WTC11 (cell line): ENCODE measurements around the gene CDIP1. TPM values are rescaled to one million over a fixed set of nuclear protein-coding genes. Genes with fewer than 3 reads are reported as not detected.
A peak's percentile ranks its signal among the peaks of the same experiment; 100 is the strongest.

Experiments
- ATAC-seq: fragments of 200-7000 bp; cut with Tn5 transposase; 2 replicates; pipeline ENCODE4 v1.10.0; 2021; ENCODE audit warnings: mild to moderate bottlenecking, moderate library complexity
- CTCF ChIA-PET: fragments of 300-600 bp; sonication (Branson Sonifier 250); formaldehyde crosslinking; loops from one replicate; lab custom pipeline; 2021; ENCODE audit warnings: antibody characterized with exemption; lab: Charles Lee
- POLR2A ChIA-PET: fragments of 350-600 bp; sonication (Branson Sonifier 250); formaldehyde crosslinking; loops from one replicate; lab custom pipeline; 2021; ENCODE audit warnings: antibody characterized with exemption; lab: Charles Lee
- DNase-seq: peaks from one replicate; pipeline ENCODE4 v3.0.0; 2021; ENCODE audit warnings: low spot score
- H3K27ac Mint-ChIP-seq: 2 replicates; pipeline ENCODE4 v1.8.0; 2021; ENCODE audit warnings: mixed read lengths
- H3K27me3 Mint-ChIP-seq: 2 replicates; pipeline ENCODE4 v1.8.0; 2021; ENCODE audit warnings: low read depth, mild to moderate bottlenecking, moderate library complexity, mixed read lengths
- H3K36me3 Mint-ChIP-seq: 2 replicates; pipeline ENCODE4 v1.8.0; 2021; ENCODE audit warnings: mixed read lengths
- H3K4me1 Mint-ChIP-seq: 2 replicates; pipeline ENCODE4 v1.8.0; 2022; ENCODE audit warnings: mixed read lengths
- H3K4me3 Mint-ChIP-seq: 2 replicates; pipeline ENCODE4 v1.8.0; 2021; ENCODE audit warnings: mild to moderate bottlenecking, moderate library complexity, mixed read lengths
- H3K9me3 Mint-ChIP-seq: 2 replicates; pipeline ENCODE4 v1.8.0; 2021; ENCODE audit warnings: mixed read lengths
- ATF2 ChIP-seq: sonication (generic); formaldehyde crosslinking; IDR thresholded peaks from 2 replicates; pipeline ENCODE4 v1.8.1; 2022; ENCODE audit warnings: low read depth, missing genetic modification reagents, borderline replicate concordance
- ATF3 ChIP-seq: sonication (generic); formaldehyde crosslinking; conservative IDR thresholded peaks from 2 replicates; pipeline ENCODE4 v1.8.1; 2022; ENCODE audit warnings: mild to moderate bottlenecking, missing genetic modification reagents
- CBFB ChIP-seq: sonication (generic); formaldehyde crosslinking; IDR thresholded peaks from 2 replicates; pipeline ENCODE4 v1.8.1; 2022; ENCODE audit warnings: mild to moderate bottlenecking, low read depth, missing genetic modification reagents
- CDX4 ChIP-seq: fragments of 250-450 bp; sonication (Bioruptor Pico); IDR thresholded peaks from 2 replicates; pipeline ENCODE4 v1.9.0; 2021; ENCODE audit warnings: moderate library complexity, mild to moderate bottlenecking, inconsistent platforms, borderline replicate concordance
- CTCF ChIP-seq: fragments of 200-600 bp; IDR thresholded peaks from 2 replicates; pipeline ENCODE4 v1.8.0; 2022; ENCODE audit warnings: antibody characterized with exemption
- E2F1 ChIP-seq: sonication (generic); formaldehyde crosslinking; IDR thresholded peaks from 2 replicates; pipeline ENCODE4 v1.8.0; 2022; ENCODE audit warnings: mild to moderate bottlenecking, missing genetic modification reagents
- E2F4 ChIP-seq: sonication (generic); formaldehyde crosslinking; IDR thresholded peaks from 2 replicates; pipeline ENCODE4 v1.8.1; 2022; ENCODE audit warnings: low read depth, mild to moderate bottlenecking, moderate library complexity, missing genetic modification reagents, borderline replicate concordance
- ESRRA ChIP-seq: sonication (generic); formaldehyde crosslinking; IDR thresholded peaks from 2 replicates; pipeline ENCODE4 v1.8.1; 2022; ENCODE audit warnings: mild to moderate bottlenecking, missing genetic modification reagents, borderline replicate concordance
- FOXP1 ChIP-seq: sonication (generic); formaldehyde crosslinking; IDR thresholded peaks from 2 replicates; pipeline ENCODE4 v1.8.0; 2022; ENCODE audit warnings: missing genetic modification reagents, mild to moderate bottlenecking, moderate library complexity, borderline replicate concordance
- GABPB1 ChIP-seq: sonication (generic); formaldehyde crosslinking; IDR thresholded peaks from 2 replicates; pipeline ENCODE4 v1.8.1; 2023; ENCODE audit warnings: mild to moderate bottlenecking, missing genetic modification reagents
- HMGXB4 ChIP-seq: sonication (generic); formaldehyde crosslinking; IDR thresholded peaks from 2 replicates; pipeline ENCODE4 v1.8.1; 2023; ENCODE audit warnings: mild to moderate bottlenecking, moderate library complexity, missing genetic modification reagents
- NFATC4 ChIP-seq: fragments of 250-450 bp; sonication (Bioruptor Pico); IDR thresholded peaks from 2 replicates; pipeline ENCODE4 v1.9.0; 2021; ENCODE audit warnings: mild to moderate bottlenecking
- NR3C1 ChIP-seq: sonication (generic); formaldehyde crosslinking; conservative IDR thresholded peaks from 2 replicates; pipeline ENCODE4 v1.8.1; 2023; ENCODE audit warnings: low read depth, mild to moderate bottlenecking, missing genetic modification reagents
- PREB ChIP-seq: sonication (generic); formaldehyde crosslinking; IDR thresholded peaks from 2 replicates; pipeline ENCODE4 v1.8.1; 2022; ENCODE audit warnings: mild to moderate bottlenecking, missing genetic modification reagents, moderate library complexity, borderline replicate concordance
- SMAD3 ChIP-seq: sonication (generic); formaldehyde crosslinking; IDR thresholded peaks from 2 replicates; pipeline ENCODE4 v1.8.0; 2022; ENCODE audit warnings: missing genetic modification reagents, mild to moderate bottlenecking, borderline replicate concordance
- SMAD4 ChIP-seq: sonication (generic); formaldehyde crosslinking; IDR thresholded peaks from 2 replicates; pipeline ENCODE4 v1.8.0; 2022; ENCODE audit warnings: mild to moderate bottlenecking, missing genetic modification reagents
- ZBTB21 ChIP-seq: sonication (generic); formaldehyde crosslinking; IDR thresholded peaks from 2 replicates; pipeline ENCODE4 v1.8.1; 2023; ENCODE audit warnings: mild to moderate bottlenecking, missing genetic modification reagents, borderline replicate concordance
- ZMAT4 ChIP-seq: fragments of 250-450 bp; sonication (Bioruptor Pico); IDR thresholded peaks from 2 replicates; pipeline ENCODE4 v1.9.0; 2021; ENCODE audit warnings: mild to moderate bottlenecking
- ZNF263 ChIP-seq: sonication (generic); formaldehyde crosslinking; IDR thresholded peaks from 2 replicates; pipeline ENCODE4 v1.8.1; 2022; ENCODE audit warnings: low read depth, mild to moderate bottlenecking, moderate library complexity, missing genetic modification reagents
- ZNF532 ChIP-seq: fragments of 250-450 bp; sonication (Bioruptor Pico); IDR thresholded peaks from 2 replicates; pipeline ENCODE4 v1.9.0; 2021; ENCODE audit warnings: mild to moderate bottlenecking, borderline replicate concordance
- total RNA-seq: library from RNA; stranded (reverse); gene quantifications from 3 replicates; pipeline ENCODE4 v1.2.3, GENCODE V29; 2021

CDIP1 gene
- total RNA-seq, 1 experiment from 2014 or later = 68.9 TPM

- no peak for TF ChIP-seq ZNF532 (CRISPR knock-in tag)
- no peak for TF ChIP-seq SMAD3 (CRISPR knock-in tag)
- TF ChIP-seq NR3C1 = no peak
- TF ChIP-seq CBFB (CRISPR knock-in tag) = no peak
- no peak for TF ChIP-seq ZMAT4 (CRISPR knock-in tag)
- TF ChIP-seq ESRRA = no peak
- no peak for TF ChIP-seq CDX4 (CRISPR knock-in tag)
- no peak for TF ChIP-seq GABPB1 (CRISPR knock-in tag)
These were observed 2.0 kb downstream of the CDIP1 start (continued) for GRCh38 chr16:4536391-4537106.

GRCh38 chr16:4535627-4536108 lies 2.9 kb downstream of the CDIP1 start:
- DNase-seq = no peak
- TF ChIP-seq PREB (CRISPR knock-in tag) = no peak
- TF ChIP-seq FOXP1 (CRISPR knock-in tag) = no peak
- no peak for TF ChIP-seq NR3C1
- no peak for TF ChIP-seq E2F4 (CRISPR knock-in tag)
- TF ChIP-seq CTCF = no peak
- TF ChIP-seq E2F1 (CRISPR knock-in tag) = no peak
- TF ChIP-seq ATF2 (CRISPR knock-in tag) = no peak
- TF ChIP-seq SMAD4 (CRISPR knock-in tag) = no peak
- TF ChIP-seq ZNF263 (CRISPR knock-in tag) = no peak
- no peak for TF ChIP-seq HMGXB4 (CRISPR knock-in tag)
- no peak for TF ChIP-seq ATF3 (CRISPR knock-in tag)
- no peak for TF ChIP-seq ZBTB21 (CRISPR knock-in tag)
- no peak for TF ChIP-seq NFATC4 (CRISPR knock-in tag)

More at GRCh38 chr16:4535627-4536108, 2.9 kb downstream of the CDIP1 start:
- Mint-ChIP-seq H3K9me3 (peaks cover 14% of the 10 kb centered on the region), H3K4me1 (peaks cover 32% of the 10 kb centered on the region), H3K27me3 (peaks cover 22% of the 10 kb centered on the region), H3K4me3 (no peak overlapping the region), H3K27ac (peak overlapping the region; percentile 66), H3K36me3 (peaks cover 48% of the 10 kb centered on the region)
- CTCF ChIA-PET = interaction anchor here (0.6 to 2.1 kb wide), 6 partner anchors 10 to 147 kb away, joined by 3 to 15 read pairs (median 4); no protein-coding TSS in a partner anchor
- POLR2A ChIA-PET = no interaction called here
- no peak for ATAC-seq
